Stomach (tissue), 9 donors: ENCODE results near the gene RANBP10. TPM values are rescaled to one million over a fixed set of nuclear protein-coding genes. Genes with fewer than 3 reads are reported as not detected.

Source experiments
- DNase-seq, 2 donors: peaks; one replicate each; pipeline versions ENCODE4 v3.0.0 to v3.0.0-alpha.2; 2013 to 2019
- H3K27ac ChIP-seq, 5 donors: fragments of 200-600 bp in 4 of 5; sonication (generic) in 4 of 5; one replicate each; pipeline ENCODE4 v1.5.1; 2013 to 2019; ENCODE audit warnings: mild to moderate bottlenecking in 1 of 5, moderate library complexity in 1 of 5
- H3K27me3 ChIP-seq, 3 donors: fragments of 200-600 bp; sonication (generic); one replicate each; pipeline ENCODE4 v1.5.1; 2017 to 2019; ENCODE audit warnings: mixed run types in 1 of 3
- H3K36me3 ChIP-seq, 4 donors: fragments of 200-600 bp; sonication (generic); 1 replicate in 3 of 4; 2 replicates in 1 of 4; pipeline ENCODE4 v1.5.1; 2016 to 2019
- H3K4me1 ChIP-seq, 4 donors: fragments of 200-600 bp; sonication (generic); one replicate each; pipeline ENCODE4 v1.5.1; 2016 to 2019
- H3K4me3 ChIP-seq, 4 donors: fragments of 200-600 bp; sonication (generic) in 3 of 4; one replicate each; pipeline ENCODE4 v1.5.1; 2016 to 2019; ENCODE audit warnings: mild to moderate bottlenecking in 1 of 4
- H3K9me3 ChIP-seq, 4 donors: fragments of 200-600 bp; sonication (generic); one replicate each; pipeline ENCODE4 v1.5.1; 2016 to 2019
- EP300 ChIP-seq: sonication (generic); formaldehyde crosslinking; IDR thresholded peaks from one replicate; pipeline ENCODE4 v1.6.1; 2017; ENCODE audit warnings: antibody characterized with exemption
- POLR2A ChIP-seq, 4 donors: fragments of 450-650 bp; IDR thresholded peaks; one replicate each; pipeline ENCODE4 v1.6.1; 2016; ENCODE audit warnings: antibody characterized with exemption in 4 of 4, control low read depth in 2 of 4, mild to moderate bottlenecking in 1 of 4, moderate library complexity in 1 of 4
- POLR2AphosphoS5 ChIP-seq, 3 donors: sonication (generic); formaldehyde crosslinking; IDR thresholded peaks; one replicate each; pipeline ENCODE4 v1.6.1; 2016; ENCODE audit warnings: antibody characterized with exemption in 3 of 3
- WGBS, 5 donors: extraction: QIAGEN DNeasy Blood & Tissue Kit in 3 of 5; methylation state at CpG; one replicate each; pipeline versions ENCODE4 v1.1.5 to v1.1.7; 2013 to 2018; 5-methylcytosine and 5-hydroxymethylcytosine counted together
- intact Hi-C: fragments of 100-400 bp; cut with DNase I; formaldehyde crosslinking; loops from one replicate; pipeline ENCODE4 v1.15.1; 2023; ENCODE audit warnings: low total_unique reads
- polyA plus RNA-seq, 3 donors: library from polyadenylated mRNA; stranded (reverse); fragments of 200-250 nt; gene quantifications; one replicate each; pipeline ENCODE4 v1.2.3, GENCODE V29; 2013
- total RNA-seq, 5 donors: library from RNA; depleted of rRNA; stranded (reverse); fragments of >200 nt; gene quantifications; one replicate each; pipeline versions ENCODE4 v1.1.0 to v1.2.3, GENCODE V29; 2014 to 2016
- TF ChIP-seq, protein P1 (sequence below), 7 experiments: fragments of 450-650 bp in 4 of 7; fragments of 200-600 bp in 3 of 7; sonication (generic) in 3 of 7; IDR thresholded peaks; one replicate each; pipeline ENCODE4 v1.5.1; 2016 to 2019; ENCODE audit warnings: antibody characterized with exemption in 7 of 7, control low read depth in 2 of 7, mild to moderate bottlenecking in 1 of 7
- donor health status: healthy with polysubstance abuse.
- donor health status: Bipolar disorder and iron deficiency.
- donor health status: healthy.

The RANBP10 gene
- total and polyA plus RNA-seq, 8 donors = 2.9 to 37.3 (median 8.0) TPM

DNA sequence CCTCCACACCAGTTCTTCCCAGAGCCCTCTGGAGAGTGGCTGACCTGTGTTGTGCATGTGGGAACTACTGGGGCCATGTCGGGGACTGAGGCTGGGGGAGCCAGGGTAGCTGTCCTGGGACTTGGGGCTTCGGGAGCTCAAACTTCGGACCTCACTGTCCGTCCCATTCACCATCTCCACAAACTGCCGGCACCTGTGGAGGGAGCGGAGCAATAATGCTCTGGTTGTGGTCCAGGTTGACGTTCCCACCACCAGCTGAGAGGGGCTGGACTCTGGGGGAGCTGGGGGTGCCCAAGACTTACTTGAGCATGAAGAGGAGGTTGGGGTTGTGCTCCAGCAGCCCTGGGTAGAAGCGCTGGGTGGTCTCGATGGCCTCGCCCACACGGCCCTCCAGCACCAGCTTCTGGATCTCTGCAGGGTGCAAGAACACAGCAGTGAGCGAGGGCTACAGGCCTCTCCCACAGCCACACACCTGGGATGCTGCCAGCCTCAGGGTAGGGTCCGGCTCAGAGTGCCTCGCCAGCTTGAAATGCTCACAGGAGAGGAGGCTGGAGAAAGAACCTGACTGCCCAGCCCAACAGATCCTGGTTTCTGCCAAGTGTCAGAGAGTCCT is 76.6 kb downstream of the RANBP10 start:
- H3K9me3 ChIP-seq = no peaks in the 10 kb centered on the region
- DNase-seq = no peak
- H3K27me3 ChIP-seq = no peaks in the 10 kb centered on the region
- no peak for TF ChIP-seq EP300
- TF ChIP-seq POLR2A (IDR thresholded peaks at IDR 0.05) = no peak
- TF ChIP-seq POLR2AphosphoS5 (IDR thresholded peaks at IDR 0.05) = no peak
- TF ChIP-seq, protein P1, sequence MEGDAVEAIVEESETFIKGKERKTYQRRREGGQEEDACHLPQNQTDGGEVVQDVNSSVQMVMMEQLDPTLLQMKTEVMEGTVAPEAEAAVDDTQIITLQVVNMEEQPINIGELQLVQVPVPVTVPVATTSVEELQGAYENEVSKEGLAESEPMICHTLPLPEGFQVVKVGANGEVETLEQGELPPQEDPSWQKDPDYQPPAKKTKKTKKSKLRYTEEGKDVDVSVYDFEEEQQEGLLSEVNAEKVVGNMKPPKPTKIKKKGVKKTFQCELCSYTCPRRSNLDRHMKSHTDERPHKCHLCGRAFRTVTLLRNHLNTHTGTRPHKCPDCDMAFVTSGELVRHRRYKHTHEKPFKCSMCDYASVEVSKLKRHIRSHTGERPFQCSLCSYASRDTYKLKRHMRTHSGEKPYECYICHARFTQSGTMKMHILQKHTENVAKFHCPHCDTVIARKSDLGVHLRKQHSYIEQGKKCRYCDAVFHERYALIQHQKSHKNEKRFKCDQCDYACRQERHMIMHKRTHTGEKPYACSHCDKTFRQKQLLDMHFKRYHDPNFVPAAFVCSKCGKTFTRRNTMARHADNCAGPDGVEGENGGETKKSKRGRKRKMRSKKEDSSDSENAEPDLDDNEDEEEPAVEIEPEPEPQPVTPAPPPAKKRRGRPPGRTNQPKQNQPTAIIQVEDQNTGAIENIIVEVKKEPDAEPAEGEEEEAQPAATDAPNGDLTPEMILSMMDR (IDR thresholded peaks at IDR 0.05) = no peak
- 97 to 98% (median 97%) methylated on average over 7 to 14 of the region's 14 CpGs for WGBS, 5 donors
- H3K4me1 ChIP-seq = peaks cover 0 to 17% (median 5%) of the 10 kb centered on the region in 4 donors
- H3K36me3 ChIP-seq = peaks cover 54 to 95% (median 90%) of the 10 kb centered on the region in 4 donors
- no peak overlapping the region for H3K4me3 ChIP-seq
- H3K27ac ChIP-seq = no peak overlapping the region
- intact Hi-C loops = no loop called here

- Histone ChIP-seq H3K36me3 (peaks cover 54 to 96% (median 90%) of the 10 kb centered on the region in 4 donors), H3K27me3 (no peaks in the 10 kb centered on the region), H3K9me3 (no peaks in the 10 kb centered on the region), H3K4me1 (peaks cover 0 to 17% (median 5%) of the 10 kb centered on the region in 4 donors), H3K4me3 (no peak overlapping the region), H3K27ac (no peak overlapping the region)
- TF ChIP-seq POLR2A (IDR thresholded peaks at IDR 0.05) (no peak), EP300 (no peak), POLR2AphosphoS5 (IDR thresholded peaks at IDR 0.05) (no peak)
- TF ChIP-seq, protein P1 (IDR thresholded peaks at IDR 0.05) = no peak
- DNase-seq = no peak
- intact Hi-C loops = no loop called here
- WGBS, 5 donors = 91 to 96% (median 93%) methylated on average over 21 to 22 of the region's 22 CpGs
Measured at GRCh38 chr16:67727521-67728485, 78.6 kb downstream of the RANBP10 start.

GRCh38 chr16:67726106-67727034 is 80.0 kb downstream of the RANBP10 start:
- Histone ChIP-seq H3K36me3 (peaks cover 47 to 88% (median 86%) of the 10 kb centered on the region in 4 donors), H3K4me1 (peaks cover 0 to 5% (median 2%) of the 10 kb centered on the region in 4 donors), H3K4me3 (no peak overlapping the region), H3K27ac (no peak overlapping the region), H3K9me3 (no peaks in the 10 kb centered on the region), H3K27me3 (no peaks in the 10 kb centered on the region)
- no peak for TF ChIP-seq POLR2A (IDR thresholded peaks at IDR 0.05)
- TF ChIP-seq, protein P1 (IDR thresholded peaks at IDR 0.05) = no peak
- no peak for TF ChIP-seq POLR2AphosphoS5 (IDR thresholded peaks at IDR 0.05)
- TF ChIP-seq EP300 = no peak
- WGBS, 5 donors = 87 to 97% (median 93%) methylated on average over 5 to 8 of the region's 8 CpGs
- DNase-seq = no peak
- intact Hi-C loops = no loop called here

DNA sequence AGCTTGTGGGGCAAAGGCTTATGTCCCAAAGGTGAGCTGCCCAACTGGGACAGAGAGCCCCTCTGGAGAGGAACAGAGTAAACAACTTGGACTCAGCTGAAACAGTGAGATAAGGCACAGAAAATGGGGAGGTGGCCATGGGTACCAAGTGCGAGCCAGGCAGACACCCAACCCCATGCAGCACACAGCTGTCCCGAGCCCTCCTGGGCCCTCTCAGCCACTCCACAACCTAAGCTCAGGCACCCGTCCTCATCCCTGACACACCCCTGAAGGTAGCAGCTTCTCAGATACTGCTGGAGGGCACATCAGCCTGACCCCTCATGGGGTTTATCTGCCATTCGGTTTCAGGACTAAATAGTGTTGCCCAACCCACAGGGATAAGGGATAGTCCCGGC is 82.5 kb downstream of the RANBP10 start:
- WGBS, 5 donors = 87 to 94% (median 88%) methylated on average over 5 of the region's 5 CpGs
- DNase-seq = no peak
- TF ChIP-seq POLR2A (IDR thresholded peaks at IDR 0.05) (no peak), POLR2AphosphoS5 (IDR thresholded peaks at IDR 0.05) (no peak), EP300 (no peak)
- TF ChIP-seq, protein P1 (IDR thresholded peaks at IDR 0.05) = no peak
- intact Hi-C loops = no loop called here
- Histone ChIP-seq H3K36me3 (peaks cover 26 to 64% (median 61%) of the 10 kb centered on the region in 4 donors), H3K4me3 (no peak overlapping the region), H3K27ac (no peak overlapping the region), H3K4me1 (peaks cover 6 to 11% (median 9%) of the 10 kb centered on the region in 4 donors), H3K9me3 (no peaks in the 10 kb centered on the region), H3K27me3 (no peaks in the 10 kb centered on the region)
